A549 (cell line): ENCODE measurements around the gene SLCO4A1. TPM values are rescaled to one million over a fixed set of nuclear protein-coding genes. Genes with fewer than 3 reads are reported as not detected.

ENCODE experiments used
- ATAC-seq, 2 experiments: fragments of 200-7000 bp in 1 of 2; fragments of >200 bp in 1 of 2; cut with Nextera tagmentation in 1 of 2; cut with Tn5 transposase in 1 of 2; 3 replicates each; pipeline versions ENCODE4 v1.8.0 to v1.9.1; 2018 to 2020; ENCODE audit warnings: mild to moderate bottlenecking in 1 of 2, moderate library complexity in 1 of 2
- CTCF ChIA-PET: fragments of 300-600 bp; sonication (Branson Sonifier 250); formaldehyde crosslinking; extraction: SDS; loops from one replicate; lab custom pipeline; 2021; ENCODE audit warnings: antibody characterized with exemption, inconsistent platforms; lab: Yijun Ruan, JAX
- POLR2A ChIA-PET: fragments of 350-600 bp; formaldehyde crosslinking; extraction: SDS; loops from one replicate; lab custom pipeline; 2021; ENCODE audit warnings: antibody characterized with exemption, inconsistent platforms; lab: Yijun Ruan, JAX
- DNase-seq, 2 experiments: peaks; one replicate each; pipeline versions ENCODE4 v3.0.0 to v3.0.0-alpha.2; 2011 to 2016; ENCODE audit warnings: low read depth in 1 of 2, low spot score in 1 of 2
- FAIRE-seq: peaks from 2 replicates; lab custom pipeline; 2011; peaks lifted over from hg19 to GRCh38; lab: Jason Lieb, UNC
- H3K27ac ChIP-seq, 2 experiments: fragments of >200 bp; sonication (Bioruptor Twin); formaldehyde crosslinking; 3 replicates each; pipeline ENCODE4 v1.5.1; 2016 to 2017
- H3K4me1 ChIP-seq: fragments of >200 bp; sonication (Bioruptor Twin); formaldehyde crosslinking; 3 replicates; pipeline ENCODE4 v1.6.1; 2016
- H3K4me2 ChIP-seq: fragments of >200 bp; sonication (Bioruptor Twin); formaldehyde crosslinking; 3 replicates; pipeline ENCODE4 v1.6.1; 2016
- H3K4me3 ChIP-seq: fragments of >200 bp; sonication (Bioruptor Twin); formaldehyde crosslinking; 3 replicates; pipeline ENCODE4 v1.5.1; 2016
- H3K9me3 ChIP-seq: fragments of >200 bp; sonication (Bioruptor Twin); formaldehyde crosslinking; 3 replicates; pipeline ENCODE4 v1.6.1; 2016
- CEBPB ChIP-seq, 2 experiments: fragments of >200 bp in 1 of 2; sonication (Bioruptor Twin) in 1 of 2; formaldehyde crosslinking in 1 of 2; IDR thresholded peaks; 2 replicates each; pipeline ENCODE4 v1.6.1; 2012 to 2016
- EHF ChIP-seq: fragments of 250-450 bp; sonication (Bioruptor Pico); IDR thresholded peaks from 2 replicates; pipeline ENCODE4 v1.5.0; 2020; ENCODE audit warnings: mild to moderate bottlenecking
- EP300 ChIP-seq, 2 experiments: fragments of >200 bp; sonication (Bioruptor Twin); formaldehyde crosslinking; IDR thresholded peaks; 2 replicates in 1 of 2; 3 replicates in 1 of 2; pipeline ENCODE4 v1.6.1; 2016 to 2017
- ESRRA ChIP-seq: fragments of 150-350 bp; IDR thresholded peaks from 2 replicates; pipeline ENCODE4 v1.6.1; 2014; ENCODE audit warnings: mild to moderate bottlenecking, low read length, borderline replicate concordance
- FOSB ChIP-seq: fragments of 250-450 bp; sonication (Bioruptor Pico); IDR thresholded peaks from 2 replicates; pipeline ENCODE4 v1.5.0; 2020; ENCODE audit warnings: mild to moderate bottlenecking, moderate library complexity
- FOXS1 ChIP-seq: fragments of 250-450 bp; sonication (Bioruptor Pico); IDR thresholded peaks from 2 replicates; pipeline ENCODE4 v1.5.0; 2020; ENCODE audit warnings: mild to moderate bottlenecking, moderate library complexity
- HDAC2 ChIP-seq: fragments of 200-600 bp; sonication (generic); IDR thresholded peaks from 2 replicates; pipeline ENCODE4 v1.6.1; 2016
- HEYL ChIP-seq: fragments of 250-450 bp; sonication (Bioruptor Pico); IDR thresholded peaks from 2 replicates; pipeline ENCODE4 v1.8.0; 2021; ENCODE audit warnings: mild to moderate bottlenecking, moderate library complexity
- HOXA7 ChIP-seq: fragments of 250-450 bp; sonication (Bioruptor Pico); IDR thresholded peaks from 2 replicates; pipeline ENCODE4 v1.5.0; 2020; ENCODE audit warnings: mild to moderate bottlenecking, moderate library complexity
- HOXB5 ChIP-seq: fragments of 250-450 bp; sonication (Bioruptor Pico); IDR thresholded peaks from 2 replicates; pipeline ENCODE4 v1.5.0; 2020; ENCODE audit warnings: mild to moderate bottlenecking, moderate library complexity
- JUN ChIP-seq, 2 experiments: fragments of >200 bp; sonication (Bioruptor Twin); formaldehyde crosslinking; IDR thresholded peaks; 2 replicates in 1 of 2; 3 replicates in 1 of 2; pipeline ENCODE4 v1.6.1; 2016 to 2017
- KDM1A ChIP-seq: fragments of 200-600 bp; sonication (generic); IDR thresholded peaks from 2 replicates; pipeline ENCODE4 v1.6.1; 2016; ENCODE audit warnings: low read depth, mild to moderate bottlenecking
- KDM5A ChIP-seq: fragments of 200-600 bp; sonication (generic); IDR thresholded peaks from 2 replicates; pipeline ENCODE4 v1.6.1; 2016; ENCODE audit warnings: antibody characterized with exemption, mild to moderate bottlenecking
- MYC ChIP-seq: IDR thresholded peaks from 2 replicates; pipeline ENCODE4 v1.6.1; 2012; ENCODE audit warnings: mild to moderate bottlenecking, inconsistent platforms, low read length, improper control_type of control experiment, borderline replicate concordance
- TP53 ChIP-seq: fragments of 250-450 bp; sonication (Bioruptor Pico); IDR thresholded peaks from 2 replicates; pipeline ENCODE4 v1.5.0; 2021; ENCODE audit warnings: mild to moderate bottlenecking, moderate library complexity
- ZFP36 ChIP-seq: fragments of 450-650 bp; IDR thresholded peaks from 2 replicates; pipeline ENCODE4 v1.6.1; 2014; ENCODE audit warnings: borderline replicate concordance; ENCODE audit not compliant: partially characterized antibody
- WGBS: methylation state at CpG from one replicate; pipeline ENCODE4 v1.1.6; 2017; ENCODE audit errors: missing lambda C conversion rate; 5-methylcytosine and 5-hydroxymethylcytosine counted together
- polyA plus RNA-seq, 4 experiments: library from polyadenylated mRNA; depleted of rRNA in 3 of 4; stranded (reverse); fragments of >200 nt; fragmentation: RNase III in 1 of 4; extraction: RNeasy Plus Mini Kit Qiagen cat#74134 plus additional on column Dnase treatment in 1 of 4; gene quantifications; 2 replicates in 3 of 4; 3 replicates in 1 of 4; pipeline ENCODE4 v1.2.3, GENCODE V29; 2011 to 2017
- TF ChIP-seq, protein P1 (sequence below): IDR thresholded peaks from 2 replicates; pipeline ENCODE4 v1.6.1; 2012; ENCODE audit warnings: low read depth, borderline replicate concordance
- TF ChIP-seq, protein P2 (sequence below): fragments of >200 bp; sonication (Bioruptor Twin); formaldehyde crosslinking; IDR thresholded peaks from 3 replicates; pipeline ENCODE4 v1.6.1; 2016
- TF ChIP-seq, protein P3 (sequence below): fragments of 200-600 bp; sonication (generic); IDR thresholded peaks from 2 replicates; pipeline ENCODE4 v1.6.1; 2016; ENCODE audit warnings: antibody characterized with exemption, mild to moderate bottlenecking, moderate library complexity
- TF ChIP-seq, protein P4 (sequence below): fragments of 250-450 bp; sonication (Bioruptor Pico); IDR thresholded peaks from 2 replicates; pipeline ENCODE4 v1.5.0; 2021; ENCODE audit warnings: mild to moderate bottlenecking, moderate library complexity, borderline replicate concordance

The SLCO4A1 gene
- polyA plus RNA-seq, 2 of the 4 experiments (the other 2 are of a cell fraction) = 1.3 to 11.2 TPM

DNA sequence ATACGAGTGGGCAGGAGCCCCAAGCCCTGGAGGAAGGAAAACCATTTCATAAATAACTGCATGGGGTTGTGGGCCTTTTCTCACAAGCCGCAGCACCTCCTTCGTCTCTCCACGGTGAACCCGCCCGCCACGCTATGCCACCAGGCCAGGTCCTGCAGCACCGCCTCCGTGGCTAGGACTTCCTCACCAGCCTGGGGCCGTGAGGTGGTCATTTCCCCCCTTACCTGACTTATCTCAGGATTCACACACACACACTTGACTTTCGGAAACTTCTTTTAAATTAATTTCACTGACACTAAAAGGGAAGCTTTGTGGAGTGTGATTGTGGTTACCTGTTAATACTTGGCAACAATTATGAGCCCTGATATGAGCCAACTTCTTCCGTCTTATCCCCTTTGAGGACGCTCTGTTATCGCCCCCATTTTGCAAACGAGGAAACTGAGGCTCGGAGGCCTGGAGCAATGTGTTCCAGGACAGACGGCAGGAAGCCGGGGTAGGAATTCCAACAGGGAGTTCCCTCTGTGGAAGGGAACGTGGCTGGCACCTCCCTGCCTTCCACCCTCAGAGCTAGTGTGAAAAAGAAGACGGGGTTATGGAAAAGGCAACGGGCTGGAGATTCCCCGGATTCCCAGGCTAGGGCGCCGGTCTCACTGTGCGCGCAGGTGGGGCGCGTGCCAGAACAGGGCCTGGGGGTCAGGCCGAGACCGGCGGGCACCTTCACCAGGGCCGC is 817 bp upstream of the SLCO4A1 start:
- FAIRE-seq (no peak), ATAC-seq (peak in 1 of 2 experiments; percentile 8; a peak in 3 of 6 replicates), DNase-seq (peak in 1 of 2 experiments; percentile 32)
- Histone ChIP-seq H3K4me1 (0 out of 3 replicates have a peak, but pooled peaks cover 5% of the 10 kb centered on the region), H3K4me3 (peak overlapping the region; percentile 76), H3K4me2 (peak overlapping the region; percentile 92), H3K27ac (peak overlapping the region; percentile 73 to 90), H3K9me3 (no peaks in the 10 kb centered on the region)
- ChIA-PET POLR2A (interaction anchor here (1.2 kb wide), 1 partner anchor 153 kb away, joined by 5 read pairs; no protein-coding TSS in a partner anchor), CTCF (interaction anchor here (1.0 to 1.7 kb wide), 5 partner anchors 19 to 232 kb away, joined by 3 to 4 read pairs (median 3); no protein-coding TSS in a partner anchor)
- 51% methylated on average over 30 of the region's 32 CpGs for WGBS
- TF ChIP-seq, protein P1, sequence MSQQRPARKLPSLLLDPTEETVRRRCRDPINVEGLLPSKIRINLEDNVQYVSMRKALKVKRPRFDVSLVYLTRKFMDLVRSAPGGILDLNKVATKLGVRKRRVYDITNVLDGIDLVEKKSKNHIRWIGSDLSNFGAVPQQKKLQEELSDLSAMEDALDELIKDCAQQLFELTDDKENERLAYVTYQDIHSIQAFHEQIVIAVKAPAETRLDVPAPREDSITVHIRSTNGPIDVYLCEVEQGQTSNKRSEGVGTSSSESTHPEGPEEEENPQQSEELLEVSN = no peak
- TF ChIP-seq ZFP36 (no peak), MYC (no peak), FOSB (no peak), HOXB5 (no peak), FOXS1 (CRISPR knock-in tag) (no peak), TP53 (no peak), HDAC2 (no peak; the same call in 1 of the 2 replicates), CEBPB (IDR thresholded peaks at IDR 0.05) (no peak), EHF (CRISPR knock-in tag) (no peak), HOXA7 (CRISPR knock-in tag) (no peak), HEYL (CRISPR knock-in tag) (no peak), KDM1A (no peak), KDM5A (no peak), JUN (IDR thresholded peaks at IDR 0.05) (no peak), EP300 (IDR thresholded peaks at IDR 0.05) (no peak), ESRRA (no peak)
- TF ChIP-seq, protein P2, sequence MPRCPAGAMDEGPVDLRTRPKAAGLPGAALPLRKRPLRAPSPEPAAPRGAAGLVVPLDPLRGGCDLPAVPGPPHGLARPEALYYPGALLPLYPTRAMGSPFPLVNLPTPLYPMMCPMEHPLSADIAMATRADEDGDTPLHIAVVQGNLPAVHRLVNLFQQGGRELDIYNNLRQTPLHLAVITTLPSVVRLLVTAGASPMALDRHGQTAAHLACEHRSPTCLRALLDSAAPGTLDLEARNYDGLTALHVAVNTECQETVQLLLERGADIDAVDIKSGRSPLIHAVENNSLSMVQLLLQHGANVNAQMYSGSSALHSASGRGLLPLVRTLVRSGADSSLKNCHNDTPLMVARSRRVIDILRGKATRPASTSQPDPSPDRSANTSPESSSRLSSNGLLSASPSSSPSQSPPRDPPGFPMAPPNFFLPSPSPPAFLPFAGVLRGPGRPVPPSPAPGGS = no peak
- TF ChIP-seq, protein P3, sequence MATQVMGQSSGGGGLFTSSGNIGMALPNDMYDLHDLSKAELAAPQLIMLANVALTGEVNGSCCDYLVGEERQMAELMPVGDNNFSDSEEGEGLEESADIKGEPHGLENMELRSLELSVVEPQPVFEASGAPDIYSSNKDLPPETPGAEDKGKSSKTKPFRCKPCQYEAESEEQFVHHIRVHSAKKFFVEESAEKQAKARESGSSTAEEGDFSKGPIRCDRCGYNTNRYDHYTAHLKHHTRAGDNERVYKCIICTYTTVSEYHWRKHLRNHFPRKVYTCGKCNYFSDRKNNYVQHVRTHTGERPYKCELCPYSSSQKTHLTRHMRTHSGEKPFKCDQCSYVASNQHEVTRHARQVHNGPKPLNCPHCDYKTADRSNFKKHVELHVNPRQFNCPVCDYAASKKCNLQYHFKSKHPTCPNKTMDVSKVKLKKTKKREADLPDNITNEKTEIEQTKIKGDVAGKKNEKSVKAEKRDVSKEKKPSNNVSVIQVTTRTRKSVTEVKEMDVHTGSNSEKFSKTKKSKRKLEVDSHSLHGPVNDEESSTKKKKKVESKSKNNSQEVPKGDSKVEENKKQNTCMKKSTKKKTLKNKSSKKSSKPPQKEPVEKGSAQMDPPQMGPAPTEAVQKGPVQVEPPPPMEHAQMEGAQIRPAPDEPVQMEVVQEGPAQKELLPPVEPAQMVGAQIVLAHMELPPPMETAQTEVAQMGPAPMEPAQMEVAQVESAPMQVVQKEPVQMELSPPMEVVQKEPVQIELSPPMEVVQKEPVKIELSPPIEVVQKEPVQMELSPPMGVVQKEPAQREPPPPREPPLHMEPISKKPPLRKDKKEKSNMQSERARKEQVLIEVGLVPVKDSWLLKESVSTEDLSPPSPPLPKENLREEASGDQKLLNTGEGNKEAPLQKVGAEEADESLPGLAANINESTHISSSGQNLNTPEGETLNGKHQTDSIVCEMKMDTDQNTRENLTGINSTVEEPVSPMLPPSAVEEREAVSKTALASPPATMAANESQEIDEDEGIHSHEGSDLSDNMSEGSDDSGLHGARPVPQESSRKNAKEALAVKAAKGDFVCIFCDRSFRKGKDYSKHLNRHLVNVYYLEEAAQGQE = no peak
- TF ChIP-seq, protein P4, sequence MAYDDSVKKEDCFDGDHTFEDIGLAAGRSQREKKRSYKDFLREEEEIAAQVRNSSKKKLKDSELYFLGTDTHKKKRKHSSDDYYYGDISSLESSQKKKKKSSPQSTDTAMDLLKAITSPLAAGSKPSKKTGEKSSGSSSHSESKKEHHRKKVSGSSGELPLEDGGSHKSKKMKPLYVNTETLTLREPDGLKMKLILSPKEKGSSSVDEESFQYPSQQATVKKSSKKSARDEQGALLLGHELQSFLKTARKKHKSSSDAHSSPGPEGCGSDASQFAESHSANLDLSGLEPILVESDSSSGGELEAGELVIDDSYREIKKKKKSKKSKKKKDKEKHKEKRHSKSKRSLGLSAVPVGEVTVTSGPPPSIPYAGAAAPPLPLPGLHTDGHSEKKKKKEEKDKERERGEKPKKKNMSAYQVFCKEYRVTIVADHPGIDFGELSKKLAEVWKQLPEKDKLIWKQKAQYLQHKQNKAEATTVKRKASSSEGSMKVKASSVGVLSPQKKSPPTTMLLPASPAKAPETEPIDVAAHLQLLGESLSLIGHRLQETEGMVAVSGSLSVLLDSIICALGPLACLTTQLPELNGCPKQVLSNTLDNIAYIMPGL (CRISPR knock-in tag) = no peak
